OCI-LY1 (cell line): Measurements from ENCODE around the gene IFI27L1.

Experiments
- H2AFZ ChIP-seq: fragments of 200-600 bp; sonication (generic), shearing (Covaris generic); 2 replicates; pipeline ENCODE4 v1.6.0; 2014; ENCODE audit warnings: antibody characterized with exemption, mild to moderate bottlenecking, low read length
- H3F3A ChIP-seq: fragments of 200-600 bp; sonication (generic), shearing (Covaris generic); 2 replicates; pipeline ENCODE4 v1.6.0; 2014; ENCODE audit warnings: mild to moderate bottlenecking, antibody characterized with exemption, low read length, moderate library complexity; ENCODE audit not compliant: insufficient read depth
- H3K27ac ChIP-seq: fragments of 200-600 bp; sonication (generic); 2 replicates; pipeline ENCODE4 v1.5.1; 2014; ENCODE audit warnings: low read length, mixed run types, mild to moderate bottlenecking, low read depth; ENCODE audit not compliant: poor library complexity, severe bottlenecking
- H3K27me3 ChIP-seq: fragments of 200-600 bp; sonication (generic); 2 replicates; pipeline ENCODE4 v1.6.0; 2014; ENCODE audit warnings: antibody characterized with exemption, mild to moderate bottlenecking, low read length, moderate library complexity; ENCODE audit not compliant: insufficient read depth
- H3K36me3 ChIP-seq: fragments of 200-600 bp; sonication (generic); 2 replicates; pipeline ENCODE4 v1.6.1; 2014; ENCODE audit warnings: mild to moderate bottlenecking, antibody characterized with exemption, low read length, moderate library complexity, mixed read lengths; ENCODE audit not compliant: insufficient read depth
- H3K4me1 ChIP-seq: fragments of 200-600 bp; sonication (generic); 2 replicates; pipeline ENCODE4 v1.5.1; 2014; ENCODE audit warnings: mild to moderate bottlenecking, low read length, moderate library complexity; ENCODE audit not compliant: insufficient read depth, severe bottlenecking
- H3K4me2 ChIP-seq: fragments of 200-600 bp; sonication (generic), shearing (Covaris generic); 2 replicates; pipeline ENCODE4 v1.6.1; 2014; ENCODE audit warnings: low read length
- H3K4me3 ChIP-seq: fragments of 200-600 bp; sonication (generic); 2 replicates; pipeline ENCODE4 v1.5.1; 2014; ENCODE audit warnings: low read length, low read depth, mild to moderate bottlenecking, mixed read lengths; ENCODE audit not compliant: poor library complexity, severe bottlenecking
- H3K79me2 ChIP-seq: fragments of 200-600 bp; shearing (Covaris generic); 2 replicates; pipeline ENCODE4 v1.6.1; 2016; ENCODE audit warnings: mixed run types, low read length, mixed read lengths; ENCODE audit not compliant: insufficient read depth
- H3K9ac ChIP-seq: fragments of 200-600 bp; sonication (generic), shearing (Covaris generic); 2 replicates; pipeline ENCODE4 v1.6.1; 2014; ENCODE audit warnings: mild to moderate bottlenecking, low read length, mixed read lengths
- H3K9me2 ChIP-seq: fragments of 200-600 bp; sonication (generic), shearing (Covaris generic); 2 replicates; pipeline ENCODE4 v1.6.1; 2014; ENCODE audit warnings: low read depth, mild to moderate bottlenecking, low read length, mixed read lengths
- H3K9me3 ChIP-seq: fragments of 200-600 bp; shearing (Covaris generic); 2 replicates; pipeline ENCODE4 v1.6.1; 2014; ENCODE audit warnings: low read length, mixed read lengths
- H4K20me1 ChIP-seq: fragments of 200-600 bp; sonication (generic), shearing (Covaris generic); 2 replicates; pipeline ENCODE4 v1.6.0; 2016; ENCODE audit warnings: mild to moderate bottlenecking, low read length; ENCODE audit not compliant: insufficient read depth
- CTCF ChIP-seq: fragments of 200-600 bp; sonication (generic), shearing (Covaris generic); IDR thresholded peaks from 2 replicates; pipeline ENCODE4 v1.5.1; 2017; ENCODE audit warnings: mild to moderate bottlenecking, antibody characterized with exemption, low read length, moderate library complexity, mixed read lengths
- EZH2 ChIP-seq: fragments of 200-600 bp; sonication (generic), shearing (Covaris generic); IDR thresholded peaks from 2 replicates; pipeline ENCODE4 v1.8.0; 2017; ENCODE audit warnings: borderline replicate concordance, mixed run types, mild to moderate bottlenecking, antibody characterized with exemption, low read length, moderate library complexity, mixed read lengths

Gene IFI27L1

GRCh38 chr14:94043756-94044475 is 37.2 kb upstream of the IFI27L1 start:
- H3K36me3 ChIP-seq: peaks cover 45% of the 10 kb centered on the region

GRCh38 chr14:94044476-94045091 is 36.5 kb upstream of the IFI27L1 start:
- no peaks in the 10 kb centered on the region for H3F3A ChIP-seq
- no peak overlapping the region for H2AFZ ChIP-seq
- H3K27ac ChIP-seq: no peak overlapping the region
- TF ChIP-seq EZH2 (no peak), CTCF (no peak)
- H3K36me3 ChIP-seq: peaks cover 52% of the 10 kb centered on the region
- no peak overlapping the region for H3K4me3 ChIP-seq
- H3K4me1 ChIP-seq: no peaks in the 10 kb centered on the region
- no peaks in the 10 kb centered on the region for H3K27me3 ChIP-seq
- no peaks in the 10 kb centered on the region for H3K9me3 ChIP-seq
- H3K9ac ChIP-seq: no peak overlapping the region
- H3K4me2 ChIP-seq: no peak overlapping the region
- H3K9me2 ChIP-seq: no peaks in the 10 kb centered on the region
- no peaks in the 10 kb centered on the region for H3K79me2 ChIP-seq
- H4K20me1 ChIP-seq: no peaks in the 10 kb centered on the region

More at GRCh38 chr14:94043756-94044475, 37.2 kb upstream of the IFI27L1 start:
- Histone ChIP-seq H3F3A (no peaks in the 10 kb centered on the region), H3K9ac (no peak overlapping the region), H3K27me3 (no peaks in the 10 kb centered on the region), H3K79me2 (no peaks in the 10 kb centered on the region), H3K27ac (no peak overlapping the region), H3K9me3 (no peaks in the 10 kb centered on the region), H4K20me1 (no peaks in the 10 kb centered on the region), H3K9me2 (no peaks in the 10 kb centered on the region), H3K4me2 (no peak overlapping the region), H2AFZ (no peak overlapping the region), H3K4me3 (no peak overlapping the region), H3K4me1 (no peaks in the 10 kb centered on the region)
- TF ChIP-seq EZH2: no peak
- no peak for TF ChIP-seq CTCF

- no peak overlapping the region for H3K4me3 ChIP-seq
- H3K27ac ChIP-seq: no peak overlapping the region
- H4K20me1 ChIP-seq: no peaks in the 10 kb centered on the region
- no peaks in the 10 kb centered on the region for H3F3A ChIP-seq
- H3K36me3 ChIP-seq: peaks cover 57% of the 10 kb centered on the region
- H3K79me2 ChIP-seq: no peaks in the 10 kb centered on the region
- no peak overlapping the region for H2AFZ ChIP-seq
- H3K9ac ChIP-seq: no peak overlapping the region
- H3K9me2 ChIP-seq: no peaks in the 10 kb centered on the region
- no peak overlapping the region for H3K4me2 ChIP-seq
- no peaks in the 10 kb centered on the region for H3K27me3 ChIP-seq
- TF ChIP-seq EZH2 (no peak), CTCF (no peak)
- no peaks in the 10 kb centered on the region for H3K4me1 ChIP-seq
- no peaks in the 10 kb centered on the region for H3K9me3 ChIP-seq
These were observed 36.0 kb upstream of the IFI27L1 start for GRCh38 chr14:94045101-94045500.
